GM12878 (cell line): Measurements from ENCODE around the gene NFKBIB. TPM values are rescaled to one million over a fixed set of nuclear protein-coding genes. Genes with fewer than 3 reads are reported as not detected.

Source experiments
- ATAC-seq: fragments of 200-7000 bp; cut with Tn5 transposase; 3 replicates; pipeline ENCODE4 v1.9.1; 2020; ENCODE audit warnings: mild to moderate bottlenecking, moderate library complexity
- BruUV-seq: library from RNA; stranded (reverse); fragments of 400-500 nt; replicated peaks from 2 replicates; lab custom pipeline; 2021; lab: Mats Ljungman, UMichigan
- CTCF ChIA-PET: fragments of 300-600 bp; sonication (Branson Sonifier 250); formaldehyde crosslinking; extraction: SDS; loops from one replicate; lab custom pipeline; 2021; ENCODE audit warnings: inconsistent platforms; lab: Yijun Ruan, JAX
- POLR2A ChIA-PET: fragments of 350-600 bp; formaldehyde crosslinking; extraction: SDS; loops from one replicate; lab custom pipeline; 2021; ENCODE audit warnings: inconsistent platforms; lab: Charles Lee
- RAD21 ChIA-PET: fragments of 300-600 bp; sonication (Branson Sonifier 250); formaldehyde crosslinking; loops from one replicate; lab custom pipeline; 2023; ENCODE audit warnings: antibody characterized with exemption; ENCODE audit not compliant: unreplicated experiment; lab: Charles Lee
- SMC1A ChIA-PET: fragments of 300-600 bp; sonication (Branson Sonifier 250); formaldehyde crosslinking; loops from one replicate; lab custom pipeline; 2023; ENCODE audit not compliant: unreplicated experiment, uncharacterized antibody; lab: Charles Lee
- DNase-seq: peaks from one replicate; pipeline ENCODE4 v3.0.0-alpha.2; 2011; ENCODE audit warnings: low read depth, low spot score
- FAIRE-seq: peaks from 3 replicates; lab custom pipeline; 2011; peaks lifted over from hg19 to GRCh38; lab: Jason Lieb, UNC
- H2AFZ ChIP-seq: 2 replicates; pipeline ENCODE4 v1.6.0; 2011; ENCODE audit warnings: low read depth, low read length, control low read depth; ENCODE audit not compliant: control insufficient read depth
- H3K27ac ChIP-seq: 2 replicates; pipeline ENCODE4 v1.5.1; 2011; ENCODE audit warnings: control low read depth; ENCODE audit not compliant: control insufficient read depth, insufficient read depth
- H3K27me3 ChIP-seq, 2 experiments: replicated peaks in 1 of 2; 2 replicates each; pipeline versions ENCODE4 v1.6.0 to v1.6.1; 2011; ENCODE audit warnings: low read length in 1 of 2; ENCODE audit not compliant: control insufficient read depth in 2 of 2, insufficient read depth in 2 of 2
- H3K36me3 ChIP-seq, 2 experiments: 2 replicates each; pipeline ENCODE4 v1.5.1; 2011; ENCODE audit warnings: low read length in 1 of 2; ENCODE audit not compliant: control insufficient read depth in 2 of 2, insufficient read depth in 2 of 2
- H3K4me1 ChIP-seq: 2 replicates; pipeline ENCODE4 v1.6.1; 2011; ENCODE audit warnings: mild to moderate bottlenecking, low read length, moderate library complexity, mixed read lengths; ENCODE audit not compliant: control insufficient read depth, insufficient read depth
- H3K4me2 ChIP-seq: 2 replicates; pipeline ENCODE4 v1.6.0; 2011; ENCODE audit warnings: control low read depth; ENCODE audit not compliant: control insufficient read depth, insufficient read depth
- H3K4me3 ChIP-seq: fragments of 200-600 bp; sonication (generic); 2 replicates; pipeline ENCODE4 v1.5.1; 2016
- H3K79me2 ChIP-seq: 2 replicates; pipeline ENCODE4 v1.6.0; 2011; ENCODE audit warnings: low read length; ENCODE audit not compliant: control insufficient read depth, insufficient read depth
- H3K9ac ChIP-seq: 2 replicates; pipeline ENCODE4 v1.8.0; 2011; ENCODE audit warnings: low read length, control low read depth, mixed read lengths; ENCODE audit not compliant: control insufficient read depth, insufficient read depth
- H3K9me3 ChIP-seq: replicated peaks from 3 replicates; pipeline ENCODE4 v1.5.1; 2011; ENCODE audit warnings: mild to moderate bottlenecking, low read length; ENCODE audit not compliant: control insufficient read depth, insufficient read depth
- H4K20me1 ChIP-seq: 2 replicates; pipeline ENCODE4 v1.6.0; 2011; ENCODE audit not compliant: control insufficient read depth, insufficient read depth
- NR2C1 ChIP-seq: fragments of 450-650 bp; IDR thresholded peaks from 2 replicates; pipeline ENCODE4 v1.6.1; 2017; ENCODE audit warnings: antibody characterized with exemption, mild to moderate bottlenecking, moderate library complexity
- NR2F1 ChIP-seq: fragments of 450-650 bp; conservative IDR thresholded peaks from 2 replicates; pipeline ENCODE4 v1.6.1; 2017; ENCODE audit warnings: mild to moderate bottlenecking
- RAD21 ChIP-seq: IDR thresholded peaks from 2 replicates; pipeline ENCODE4 v1.6.1; 2011; ENCODE audit warnings: mild to moderate bottlenecking, low read depth, low read length, moderate library complexity; ENCODE audit not compliant: insufficient read depth
- WGBS: methylation state at CpG from one replicate; pipeline ENCODE4 v1.1.6; 2016; ENCODE audit warnings: low lambda C conversion rate; ENCODE audit not compliant: insufficient replicate concordance, insufficient coverage; ENCODE audit errors: missing lambda C conversion rate; 5-methylcytosine and 5-hydroxymethylcytosine counted together
- in situ Hi-C: fragments of 300-500 bp; cut with MboI; formaldehyde crosslinking; loops from 9 replicates; pipeline ENCODE4 v1.14.3; 2018; ENCODE audit warnings: mixed read lengths
- intact Hi-C: fragments of 100-400 bp; cut with micrococcal nuclease; formaldehyde crosslinking; loops from one replicate; pipeline ENCODE4 v1.14.2; 2022; ENCODE audit not compliant: unreplicated experiment
- polyA plus RNA-seq, 11 experiments: library from polyadenylated mRNA; depleted of rRNA in 4 of 11; unstranded in 6 of 11; stranded (reverse) in 5 of 11; fragments of >200 nt; fragmentation: Nextera tagmentation in 4 of 11; fragmentation: Illumina TruSeq in 1 of 11; extraction: Ambion mirVana in 4 of 11; extraction: Trizol in 1 of 11; gene quantifications; 1 replicate in 1 of 11; 2 replicates in 10 of 11; pipeline versions ENCODE4 v1.2.1 to v1.2.3, GENCODE V29; 2011 to 2016; ENCODE audit warnings: inconsistent platforms in 2 of 11, missing spikeins in 2 of 11, low read depth in 1 of 11
- total RNA-seq, 4 experiments: library from RNA; depleted of rRNA in 3 of 4; stranded (reverse); fragments of >200 nt in 3 of 4; fragmentation: Illumina TruSeq in 1 of 4; extraction: Trizol in 1 of 4; gene quantifications; 2 replicates each; pipeline versions ENCODE4 v1.2.1 to v1.2.3, GENCODE V29; 2013 to 2021
- TF ChIP-seq, protein P1 (sequence below), 3 experiments: IDR thresholded peaks in 2 of 3; conservative IDR thresholded peaks in 1 of 3; 2 replicates each; pipeline ENCODE4 v1.5.1; 2011; ENCODE audit warnings: low read depth in 3 of 3, low read length in 3 of 3, mild to moderate bottlenecking in 3 of 3, control low read depth in 2 of 3, moderate library complexity in 2 of 3, inconsistent platforms in 1 of 3, mixed read lengths in 1 of 3; ENCODE audit not compliant: control insufficient read depth in 2 of 3, insufficient read depth in 1 of 3; ENCODE audit errors: extremely low read depth in 1 of 3
- TF ChIP-seq, protein P2 (sequence below): fragments of 450-650 bp; IDR thresholded peaks from 2 replicates; pipeline ENCODE4 v1.6.1; 2016; ENCODE audit warnings: mild to moderate bottlenecking

The NFKBIB gene
- total and polyA plus RNA-seq, 10 of the 15 experiments (the other 5 are each of a cell fraction or from before 2014, with no cell fraction given) = 1.2 to 60.9 (median 31.0) TPM

DNA sequence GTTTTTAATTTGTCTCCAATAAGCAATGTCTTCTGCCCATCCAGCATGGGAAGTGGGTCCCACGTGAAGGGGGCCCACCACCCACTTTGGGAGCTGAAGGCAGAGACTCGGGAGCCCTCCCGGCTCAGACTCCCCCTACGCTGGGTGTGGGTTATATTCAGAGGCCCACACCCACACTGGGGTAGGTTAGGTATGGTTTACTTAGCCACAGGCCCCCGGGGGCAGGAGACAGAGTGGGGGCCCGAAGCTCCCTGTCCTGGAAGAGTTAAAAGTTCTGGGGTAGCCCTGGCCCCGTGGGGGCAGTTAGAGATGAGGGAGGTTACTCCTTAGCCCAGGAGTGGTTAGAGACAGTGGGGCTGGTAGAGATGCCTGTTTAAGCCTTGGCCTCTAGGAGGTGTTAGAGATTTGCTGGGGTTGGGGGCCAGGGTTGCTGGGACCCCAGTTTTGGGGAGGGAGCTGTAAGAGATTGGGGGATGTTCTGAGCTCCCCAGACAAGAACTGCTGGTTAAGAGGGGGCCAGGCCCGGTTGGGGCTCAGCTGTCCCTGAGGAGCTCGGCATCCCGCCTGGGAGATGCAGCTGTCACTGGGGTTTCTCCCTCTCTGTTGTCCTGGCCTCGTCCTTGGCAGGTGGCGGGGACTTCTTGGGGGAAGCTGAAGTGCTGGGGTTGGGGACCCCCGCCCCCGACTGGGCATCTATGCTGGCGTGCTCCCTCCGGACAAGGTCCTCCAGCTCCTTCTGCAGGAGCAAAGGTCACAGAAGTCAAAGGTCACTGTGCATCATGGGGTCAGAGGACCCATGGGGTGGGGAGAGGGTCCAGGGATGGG is 21.0 kb upstream of the NFKBIB start:
- H3K9me3 ChIP-seq = no peaks in the 10 kb centered on the region
- 53% methylated on average over 16 of the region's 16 CpGs for WGBS
- ChIA-PET POLR2A (interaction anchor here (0.5 to 3.0 kb wide), 10 partner anchors 9 to 372 kb away, joined by 3 to 12 read pairs (median 6); partner anchors contain the start of genes ECH1, HNRNPL, NFKBIB and SIRT2), RAD21 (interaction anchor here (0.8 to 2.1 kb wide), 12 partner anchors 9 to 363 kb away, joined by 3 to 8 read pairs (median 4); partner anchors contain the start of genes MAP4K1, MRPS12, NFKBIB and SARS2), CTCF (interaction anchor here (0.6 to 4.8 kb wide), 11 partner anchors 9 to 476 kb away, joined by 3 to 62 read pairs (median 5); partner anchors contain the start of genes FAM98C, HNRNPL, MRPS12 and SARS2), SMC1A (interaction anchor here (0.6 to 1.9 kb wide), 9 partner anchors 9 to 366 kb away, joined by 3 to 9 read pairs (median 3); partner anchors contain the start of genes MRPS12 and SARS2)
- peak overlapping the region; percentile 83 for H3K9ac ChIP-seq
- peak overlapping the region; percentile 92 for H3K4me2 ChIP-seq
- no peak for FAIRE-seq
- DNase-seq = no peak
- in situ Hi-C loops (no loop called here), intact Hi-C loops (loop anchor here (2.0 kb wide), 1 partner anchor 20 kb away; the partner anchor contains the start of genes NFKBIB and SIRT2)
- no peaks in the 10 kb centered on the region; the same call in none of the 2 replicates for H3K79me2 ChIP-seq
- peak; percentile 58 for TF ChIP-seq NR2C1
- TF ChIP-seq, protein P1, sequence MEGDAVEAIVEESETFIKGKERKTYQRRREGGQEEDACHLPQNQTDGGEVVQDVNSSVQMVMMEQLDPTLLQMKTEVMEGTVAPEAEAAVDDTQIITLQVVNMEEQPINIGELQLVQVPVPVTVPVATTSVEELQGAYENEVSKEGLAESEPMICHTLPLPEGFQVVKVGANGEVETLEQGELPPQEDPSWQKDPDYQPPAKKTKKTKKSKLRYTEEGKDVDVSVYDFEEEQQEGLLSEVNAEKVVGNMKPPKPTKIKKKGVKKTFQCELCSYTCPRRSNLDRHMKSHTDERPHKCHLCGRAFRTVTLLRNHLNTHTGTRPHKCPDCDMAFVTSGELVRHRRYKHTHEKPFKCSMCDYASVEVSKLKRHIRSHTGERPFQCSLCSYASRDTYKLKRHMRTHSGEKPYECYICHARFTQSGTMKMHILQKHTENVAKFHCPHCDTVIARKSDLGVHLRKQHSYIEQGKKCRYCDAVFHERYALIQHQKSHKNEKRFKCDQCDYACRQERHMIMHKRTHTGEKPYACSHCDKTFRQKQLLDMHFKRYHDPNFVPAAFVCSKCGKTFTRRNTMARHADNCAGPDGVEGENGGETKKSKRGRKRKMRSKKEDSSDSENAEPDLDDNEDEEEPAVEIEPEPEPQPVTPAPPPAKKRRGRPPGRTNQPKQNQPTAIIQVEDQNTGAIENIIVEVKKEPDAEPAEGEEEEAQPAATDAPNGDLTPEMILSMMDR (IDR thresholded peaks at IDR 0.05 in 2 of 3, conservative IDR thresholded peaks at IDR 0.05 in 1 of 3; ENCODE audit: control insufficient read depth in 2 of 3, extremely low read depth in 1 of 3, insufficient read depth in 1 of 3, low read depth in 3 of 3, low read length in 3 of 3) = peak in 2 of 3 experiments; percentile 4 to 11; a peak in 1 of 6 replicates
- TF ChIP-seq, protein P2, sequence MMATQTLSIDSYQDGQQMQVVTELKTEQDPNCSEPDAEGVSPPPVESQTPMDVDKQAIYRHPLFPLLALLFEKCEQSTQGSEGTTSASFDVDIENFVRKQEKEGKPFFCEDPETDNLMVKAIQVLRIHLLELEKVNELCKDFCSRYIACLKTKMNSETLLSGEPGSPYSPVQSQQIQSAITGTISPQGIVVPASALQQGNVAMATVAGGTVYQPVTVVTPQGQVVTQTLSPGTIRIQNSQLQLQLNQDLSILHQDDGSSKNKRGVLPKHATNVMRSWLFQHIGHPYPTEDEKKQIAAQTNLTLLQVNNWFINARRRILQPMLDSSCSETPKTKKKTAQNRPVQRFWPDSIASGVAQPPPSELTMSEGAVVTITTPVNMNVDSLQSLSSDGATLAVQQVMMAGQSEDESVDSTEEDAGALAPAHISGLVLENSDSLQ = no peak
- 0 out of 2 replicates have a peak, but pooled peaks have one; percentile 14 for TF ChIP-seq RAD21
- TF ChIP-seq NR2F1 = peak; percentile 64
- H2AFZ ChIP-seq = peak overlapping the region; percentile 90
- peaks cover 7% of the 10 kb centered on the region for H3K4me1 ChIP-seq
- TSS peak; percentile 96 for BruUV-seq
- H3K4me3 ChIP-seq = peak overlapping the region; percentile 73; the same call in 1 of the 2 replicates
- peak; percentile 36 for ATAC-seq
- no peaks in the 10 kb centered on the region; a peak in 1 of 4 replicates for H3K36me3 ChIP-seq
- H4K20me1 ChIP-seq = no peaks in the 10 kb centered on the region
- H3K27ac ChIP-seq = peak overlapping the region; percentile 95
- H3K27me3 ChIP-seq = no peaks in the 10 kb centered on the region
